OCI-LY1 (cell line): ENCODE results near the gene MIA2.
"Not testable (repeated sequence)": the region's sequence is repeated elsewhere in the genome, so short reads cannot be mapped to it uniquely, and the experiment has no call there.

Experiments used
- H2AFZ ChIP-seq: fragments of 200-600 bp; sonication (generic), shearing (Covaris generic); 2 replicates; pipeline ENCODE4 v1.6.0; 2014; ENCODE audit warnings: antibody characterized with exemption, mild to moderate bottlenecking, low read length
- H3F3A ChIP-seq: fragments of 200-600 bp; sonication (generic), shearing (Covaris generic); 2 replicates; pipeline ENCODE4 v1.6.0; 2014; ENCODE audit warnings: mild to moderate bottlenecking, antibody characterized with exemption, low read length, moderate library complexity; ENCODE audit not compliant: insufficient read depth
- H3K27ac ChIP-seq: fragments of 200-600 bp; sonication (generic); 2 replicates; pipeline ENCODE4 v1.5.1; 2014; ENCODE audit warnings: low read length, mixed run types, mild to moderate bottlenecking, low read depth; ENCODE audit not compliant: poor library complexity, severe bottlenecking
- H3K27me3 ChIP-seq: fragments of 200-600 bp; sonication (generic); 2 replicates; pipeline ENCODE4 v1.6.0; 2014; ENCODE audit warnings: antibody characterized with exemption, mild to moderate bottlenecking, low read length, moderate library complexity; ENCODE audit not compliant: insufficient read depth
- H3K36me3 ChIP-seq: fragments of 200-600 bp; sonication (generic); 2 replicates; pipeline ENCODE4 v1.6.1; 2014; ENCODE audit warnings: mild to moderate bottlenecking, antibody characterized with exemption, low read length, moderate library complexity, mixed read lengths; ENCODE audit not compliant: insufficient read depth
- H3K4me1 ChIP-seq: fragments of 200-600 bp; sonication (generic); 2 replicates; pipeline ENCODE4 v1.5.1; 2014; ENCODE audit warnings: mild to moderate bottlenecking, low read length, moderate library complexity; ENCODE audit not compliant: insufficient read depth, severe bottlenecking
- H3K4me2 ChIP-seq: fragments of 200-600 bp; sonication (generic), shearing (Covaris generic); 2 replicates; pipeline ENCODE4 v1.6.1; 2014; ENCODE audit warnings: low read length
- H3K4me3 ChIP-seq: fragments of 200-600 bp; sonication (generic); 2 replicates; pipeline ENCODE4 v1.5.1; 2014; ENCODE audit warnings: low read length, low read depth, mild to moderate bottlenecking, mixed read lengths; ENCODE audit not compliant: poor library complexity, severe bottlenecking
- H3K79me2 ChIP-seq: fragments of 200-600 bp; shearing (Covaris generic); 2 replicates; pipeline ENCODE4 v1.6.1; 2016; ENCODE audit warnings: mixed run types, low read length, mixed read lengths; ENCODE audit not compliant: insufficient read depth
- H3K9ac ChIP-seq: fragments of 200-600 bp; sonication (generic), shearing (Covaris generic); 2 replicates; pipeline ENCODE4 v1.6.1; 2014; ENCODE audit warnings: mild to moderate bottlenecking, low read length, mixed read lengths
- H3K9me2 ChIP-seq: fragments of 200-600 bp; sonication (generic), shearing (Covaris generic); 2 replicates; pipeline ENCODE4 v1.6.1; 2014; ENCODE audit warnings: low read depth, mild to moderate bottlenecking, low read length, mixed read lengths
- H3K9me3 ChIP-seq: fragments of 200-600 bp; shearing (Covaris generic); 2 replicates; pipeline ENCODE4 v1.6.1; 2014; ENCODE audit warnings: low read length, mixed read lengths
- H4K20me1 ChIP-seq: fragments of 200-600 bp; sonication (generic), shearing (Covaris generic); 2 replicates; pipeline ENCODE4 v1.6.0; 2016; ENCODE audit warnings: mild to moderate bottlenecking, low read length; ENCODE audit not compliant: insufficient read depth
- CTCF ChIP-seq: fragments of 200-600 bp; sonication (generic), shearing (Covaris generic); IDR thresholded peaks from 2 replicates; pipeline ENCODE4 v1.5.1; 2017; ENCODE audit warnings: mild to moderate bottlenecking, antibody characterized with exemption, low read length, moderate library complexity, mixed read lengths
- EZH2 ChIP-seq: fragments of 200-600 bp; sonication (generic), shearing (Covaris generic); IDR thresholded peaks from 2 replicates; pipeline ENCODE4 v1.8.0; 2017; ENCODE audit warnings: borderline replicate concordance, mixed run types, mild to moderate bottlenecking, antibody characterized with exemption, low read length, moderate library complexity, mixed read lengths

MIA2 gene

GRCh38 chr14:39339003-39339402 lies 105.3 kb downstream of the MIA2 start:
- Histone ChIP-seq H3K4me2 (no peak overlapping the region), H3K79me2 (no peaks in the 10 kb centered on the region)

GRCh38 chr14:39341126-39341525 lies 107.4 kb downstream of the MIA2 start:
- not testable (repeated sequence) for H3F3A ChIP-seq, H3K27me3 ChIP-seq, H3K9ac ChIP-seq, H3K4me3 ChIP-seq, H3K4me1 ChIP-seq, H4K20me1 ChIP-seq, H3K79me2 ChIP-seq, H3K27ac ChIP-seq, H3K9me3 ChIP-seq, H3K9me2 ChIP-seq, H3K4me2 ChIP-seq, H2AFZ ChIP-seq
- peaks cover 17% of the 10 kb centered on the region; the same call in 1 of the 2 replicates for H3K36me3 ChIP-seq

More at GRCh38 chr14:39339003-39339402, 105.3 kb downstream of the MIA2 start:
- Histone ChIP-seq H3K9me3 (no peaks in the 10 kb centered on the region), H3K27me3 (no peaks in the 10 kb centered on the region), H3K4me3 (no peak overlapping the region), H3K9ac (no peak overlapping the region), H3K9me2 (no peaks in the 10 kb centered on the region), H3K36me3 (peaks cover 19% of the 10 kb centered on the region; the same call in 1 of the 2 replicates), H3K27ac (no peak overlapping the region), H2AFZ (no peak overlapping the region), H3F3A (no peaks in the 10 kb centered on the region), H4K20me1 (no peaks in the 10 kb centered on the region), H3K4me1 (no peaks in the 10 kb centered on the region)
- no peak for TF ChIP-seq CTCF
- TF ChIP-seq EZH2: no peak

- TF ChIP-seq CTCF (no peak), EZH2 (no peak)
- Histone ChIP-seq H3K9me2 (no peaks in the 10 kb centered on the region), H3K79me2 (no peaks in the 10 kb centered on the region), H3K4me3 (no peak overlapping the region), H3K4me2 (no peak overlapping the region), H3K27ac (no peak overlapping the region), H3F3A (no peaks in the 10 kb centered on the region), H3K9me3 (no peaks in the 10 kb centered on the region), H3K4me1 (no peaks in the 10 kb centered on the region), H3K27me3 (no peaks in the 10 kb centered on the region), H4K20me1 (no peaks in the 10 kb centered on the region), H3K36me3 (peaks cover 12% of the 10 kb centered on the region; the same call in 1 of the 2 replicates), H2AFZ (no peak overlapping the region), H3K9ac (no peak overlapping the region)
These were observed 109.1 kb downstream of the MIA2 start for GRCh38 chr14:39342768-39343167.

GRCh38 chr14:39343614-39344013 lies 109.9 kb downstream of the MIA2 start:
- H4K20me1 ChIP-seq: no peaks in the 10 kb centered on the region
- no peak overlapping the region for H3K27ac ChIP-seq
- H3K27me3 ChIP-seq: no peaks in the 10 kb centered on the region
- H3K79me2 ChIP-seq: no peaks in the 10 kb centered on the region
- no peaks in the 10 kb centered on the region for H3K9me3 ChIP-seq
- no peak overlapping the region for H3K4me2 ChIP-seq
- TF ChIP-seq CTCF (no peak), EZH2 (no peak)
- no peak overlapping the region for H2AFZ ChIP-seq
- no peaks in the 10 kb centered on the region for H3F3A ChIP-seq
- no peaks in the 10 kb centered on the region for H3K4me1 ChIP-seq
- no peak overlapping the region for H3K4me3 ChIP-seq
- H3K9me2 ChIP-seq: no peaks in the 10 kb centered on the region
- H3K9ac ChIP-seq: no peak overlapping the region
- H3K36me3 ChIP-seq: peaks cover 12% of the 10 kb centered on the region; the same call in 1 of the 2 replicates
